ENCODE measurements around the gene RPTOR.

RPTOR gene

GRCh38 chr17:80730739-80731138, 186.1 kb downstream of the RPTOR start:
- Histone ChIP-seq H3K4me2 (ENCODE audit: insufficient read depth, low read length, poor library complexity, severe bottlenecking) (no peak overlapping the region), H3K18ac (ENCODE audit: low read length) (no peak overlapping the region), H3K27me3 (ENCODE audit: control insufficient read depth in 3 of 3, insufficient read depth in 3 of 3, low read depth in 1 of 3, low read length in 3 of 3) (no peaks in the 10 kb centered on the region), H2BK5ac (ENCODE audit: low read length) (no peak overlapping the region), H3K14ac (ENCODE audit: low read length) (no peak overlapping the region), H4K91ac (ENCODE audit: low read depth, low read length, poor library complexity) (no peak overlapping the region), H3K4me1 (ENCODE audit: control insufficient read depth in 2 of 2, insufficient read depth in 1 of 2, low read depth in 1 of 2, low read length in 2 of 2) (peaks cover 12 to 15% of the 10 kb centered on the region in 2 donors), H2AFZ (ENCODE audit: low read length) (no peak overlapping the region), H2AK5ac (ENCODE audit: low read depth, low read length) (no peak overlapping the region), H2BK15ac (ENCODE audit: low read length) (no peak overlapping the region), H3K9ac (ENCODE audit: low read depth, low read length, poor library complexity) (no peak overlapping the region), H4K8ac (ENCODE audit: low read depth, low read length) (no peak overlapping the region), H3K9me3 (replicated peaks in 1 of 2; ENCODE audit: control insufficient read depth in 2 of 2, insufficient read depth in 1 of 2, low read depth in 1 of 2, low read length in 2 of 2) (no peaks in the 10 kb centered on the region), H3K79me1 (ENCODE audit: low read depth, low read length) (peaks cover 3% of the 10 kb centered on the region), H3K27ac (replicated peaks; ENCODE audit: low read length) (no peak overlapping the region), H3K4ac (ENCODE audit: low read length) (no peak overlapping the region), H3K4me3 (ENCODE audit: low read length in 2 of 2) (no peak overlapping the region), H2BK12ac (ENCODE audit: low read length) (no peak overlapping the region), H3K23ac (ENCODE audit: low read depth, low read length, poor library complexity) (no peak overlapping the region), H2BK120ac (ENCODE audit: low read depth, low read length) (no peak overlapping the region), H3K36me3 (replicated peaks in 1 of 2; ENCODE audit: control insufficient read depth in 2 of 2, insufficient read depth in 2 of 2, low read length in 2 of 2) (peaks cover 3 to 5% of the 10 kb centered on the region in 2 donors)
- no CpG with 5 or more reads among the region's 6 CpGs for WGBS, 2 donors (ENCODE audit: extremely low coverage in 2 of 2, insufficient read length in 2 of 2, insufficient replicate concordance in 1 of 2)
- DNase-seq (ENCODE audit: low spot score): no peak

DNA sequence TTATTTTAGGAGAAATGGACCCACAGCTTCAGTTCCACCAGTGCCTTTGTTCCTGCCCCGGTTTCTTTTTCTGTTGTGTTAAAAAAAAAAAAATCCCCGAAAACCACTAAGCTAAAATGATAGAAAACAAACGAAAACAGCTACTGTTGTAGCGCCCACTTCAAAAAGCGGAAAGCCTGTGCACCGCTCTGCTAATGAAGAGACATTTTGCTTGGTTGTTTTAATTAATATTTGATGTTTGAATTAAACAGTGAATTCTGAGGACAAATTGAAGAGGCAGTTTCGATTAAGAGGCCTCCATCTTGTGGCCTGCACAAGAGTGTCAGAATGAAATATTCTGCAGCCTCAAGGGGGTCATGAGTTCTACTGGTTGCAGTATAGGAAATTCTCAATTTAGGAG, 186.7 kb downstream of the RPTOR start:
- Histone ChIP-seq H3K27me3 (ENCODE audit: control insufficient read depth in 3 of 3, insufficient read depth in 3 of 3, low read depth in 1 of 3, low read length in 3 of 3) (no peaks in the 10 kb centered on the region), H3K9me3 (replicated peaks in 1 of 2; ENCODE audit: control insufficient read depth in 2 of 2, insufficient read depth in 1 of 2, low read depth in 1 of 2, low read length in 2 of 2) (no peaks in the 10 kb centered on the region), H3K18ac (ENCODE audit: low read length) (no peak overlapping the region), H3K9ac (ENCODE audit: low read depth, low read length, poor library complexity) (no peak overlapping the region), H3K36me3 (replicated peaks in 1 of 2; ENCODE audit: control insufficient read depth in 2 of 2, insufficient read depth in 2 of 2, low read length in 2 of 2) (peaks cover 3 to 5% of the 10 kb centered on the region in 2 donors), H3K4me1 (ENCODE audit: control insufficient read depth in 2 of 2, insufficient read depth in 1 of 2, low read depth in 1 of 2, low read length in 2 of 2) (peaks cover 12 to 15% of the 10 kb centered on the region in 2 donors), H3K23ac (ENCODE audit: low read depth, low read length, poor library complexity) (no peak overlapping the region), H3K27ac (replicated peaks; ENCODE audit: low read length) (no peak overlapping the region), H2BK12ac (ENCODE audit: low read length) (no peak overlapping the region), H2AFZ (ENCODE audit: low read length) (no peak overlapping the region), H2BK5ac (ENCODE audit: low read length) (no peak overlapping the region), H4K8ac (ENCODE audit: low read depth, low read length) (no peak overlapping the region), H3K4ac (ENCODE audit: low read length) (no peak overlapping the region), H4K91ac (ENCODE audit: low read depth, low read length, poor library complexity) (no peak overlapping the region), H2AK5ac (ENCODE audit: low read depth, low read length) (no peak overlapping the region), H3K4me2 (ENCODE audit: insufficient read depth, low read length, poor library complexity, severe bottlenecking) (no peak overlapping the region), H2BK15ac (ENCODE audit: low read length) (no peak overlapping the region), H3K14ac (ENCODE audit: low read length) (no peak overlapping the region), H3K79me1 (ENCODE audit: low read depth, low read length) (peaks cover 3% of the 10 kb centered on the region), H2BK120ac (ENCODE audit: low read depth, low read length) (no peak overlapping the region), H3K4me3 (ENCODE audit: low read length in 2 of 2) (no peak overlapping the region)
- no CpG with 5 or more reads among the region's 7 CpGs for WGBS, 2 donors (ENCODE audit: extremely low coverage in 2 of 2, insufficient read length in 2 of 2, insufficient replicate concordance in 1 of 2)
- DNase-seq (ENCODE audit: low spot score): no peak

DNA sequence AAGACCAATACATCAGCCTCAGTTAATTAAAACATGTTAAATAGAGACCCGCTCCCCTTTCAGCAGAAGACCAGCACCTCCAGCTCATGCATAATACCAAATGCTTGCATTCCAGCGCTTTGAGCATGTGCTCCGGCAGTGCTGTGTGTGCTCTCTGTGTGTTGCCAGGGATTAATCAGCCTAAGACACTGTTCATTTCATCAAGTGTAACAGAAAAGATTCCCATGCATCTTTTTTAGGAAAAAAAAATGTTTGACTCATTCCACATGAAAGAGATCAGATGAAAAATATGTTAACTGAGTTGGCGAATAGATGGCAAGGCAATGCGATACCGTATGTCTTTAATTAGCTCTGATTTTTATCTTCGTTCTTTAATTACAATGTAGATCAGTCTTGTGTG, 187.6 kb downstream of the RPTOR start:
- Histone ChIP-seq H4K8ac (ENCODE audit: low read depth, low read length) (no peak overlapping the region), H3K79me1 (ENCODE audit: low read depth, low read length) (peaks cover 3% of the 10 kb centered on the region), H3K23ac (ENCODE audit: low read depth, low read length, poor library complexity) (no peak overlapping the region), H2AK5ac (ENCODE audit: low read depth, low read length) (no peak overlapping the region), H3K4ac (ENCODE audit: low read length) (no peak overlapping the region), H2BK15ac (ENCODE audit: low read length) (no peak overlapping the region), H3K14ac (ENCODE audit: low read length) (no peak overlapping the region), H2BK12ac (ENCODE audit: low read length) (no peak overlapping the region), H3K9me3 (replicated peaks in 1 of 2; ENCODE audit: control insufficient read depth in 2 of 2, insufficient read depth in 1 of 2, low read depth in 1 of 2, low read length in 2 of 2) (no peaks in the 10 kb centered on the region), H2AFZ (ENCODE audit: low read length) (no peak overlapping the region), H3K4me1 (ENCODE audit: control insufficient read depth in 2 of 2, insufficient read depth in 1 of 2, low read depth in 1 of 2, low read length in 2 of 2) (peaks cover 11 to 15% of the 10 kb centered on the region in 2 donors), H3K4me3 (ENCODE audit: low read length in 2 of 2) (no peak overlapping the region), H2BK120ac (ENCODE audit: low read depth, low read length) (no peak overlapping the region), H3K4me2 (ENCODE audit: insufficient read depth, low read length, poor library complexity, severe bottlenecking) (no peak overlapping the region), H3K27me3 (ENCODE audit: control insufficient read depth in 3 of 3, insufficient read depth in 3 of 3, low read depth in 1 of 3, low read length in 3 of 3) (no peaks in the 10 kb centered on the region), H3K18ac (ENCODE audit: low read length) (no peak overlapping the region), H4K91ac (ENCODE audit: low read depth, low read length, poor library complexity) (no peak overlapping the region), H3K36me3 (replicated peaks in 1 of 2; ENCODE audit: control insufficient read depth in 2 of 2, insufficient read depth in 2 of 2, low read length in 2 of 2) (peaks cover 1 to 2% of the 10 kb centered on the region in 2 donors), H3K9ac (ENCODE audit: low read depth, low read length, poor library complexity) (no peak overlapping the region), H2BK5ac (ENCODE audit: low read length) (no peak overlapping the region), H3K27ac (replicated peaks; ENCODE audit: low read length) (no peak overlapping the region)
- DNase-seq (ENCODE audit: low spot score): peak; percentile 41
- WGBS, 2 donors (ENCODE audit: extremely low coverage in 2 of 2, insufficient read length in 2 of 2, insufficient replicate concordance in 1 of 2): no CpG with 5 or more reads among the region's 7 CpGs

- H3K23ac ChIP-seq (ENCODE audit: low read depth, low read length, poor library complexity): no peak overlapping the region
- H3K27ac ChIP-seq (replicated peaks; ENCODE audit: low read length): no peak overlapping the region
- H3K9ac ChIP-seq (ENCODE audit: low read depth, low read length, poor library complexity): no peak overlapping the region
- no peak overlapping the region for H3K14ac ChIP-seq (ENCODE audit: low read length)
- no peak overlapping the region for H4K8ac ChIP-seq (ENCODE audit: low read depth, low read length)
- no CpG with 5 or more reads among the region's 17 CpGs for WGBS, 2 donors (ENCODE audit: extremely low coverage in 2 of 2, insufficient read length in 2 of 2, insufficient replicate concordance in 1 of 2)
- no peak overlapping the region for H4K91ac ChIP-seq (ENCODE audit: low read depth, low read length, poor library complexity)
- no peaks in the 10 kb centered on the region for H3K27me3 ChIP-seq (ENCODE audit: control insufficient read depth in 3 of 3, insufficient read depth in 3 of 3, low read depth in 1 of 3, low read length in 3 of 3)
- no peak overlapping the region for H2AFZ ChIP-seq (ENCODE audit: low read length)
- no peak overlapping the region for H3K4me2 ChIP-seq (ENCODE audit: insufficient read depth, low read length, poor library complexity, severe bottlenecking)
- H2AK5ac ChIP-seq (ENCODE audit: low read depth, low read length): peak overlapping the region; percentile 58
- no peak overlapping the region for H2BK15ac ChIP-seq (ENCODE audit: low read length)
- H2BK120ac ChIP-seq (ENCODE audit: low read depth, low read length): peak overlapping the region; percentile 68
- H3K4me3 ChIP-seq (ENCODE audit: low read length in 2 of 2): no peak overlapping the region
- peaks cover 6 to 7% of the 10 kb centered on the region in 2 donors for H3K4me1 ChIP-seq (ENCODE audit: control insufficient read depth in 2 of 2, insufficient read depth in 1 of 2, low read depth in 1 of 2, low read length in 2 of 2)
- peaks cover 8 to 12% of the 10 kb centered on the region in 2 donors for H3K9me3 ChIP-seq (replicated peaks in 1 of 2; ENCODE audit: control insufficient read depth in 2 of 2, insufficient read depth in 1 of 2, low read depth in 1 of 2, low read length in 2 of 2)
- H2BK5ac ChIP-seq (ENCODE audit: low read length): peak overlapping the region; percentile 79
- peaks cover 3% of the 10 kb centered on the region for H3K79me1 ChIP-seq (ENCODE audit: low read depth, low read length)
- H3K18ac ChIP-seq (ENCODE audit: low read length): no peak overlapping the region
- H3K4ac ChIP-seq (ENCODE audit: low read length): no peak overlapping the region
- H3K36me3 ChIP-seq (replicated peaks in 1 of 2; ENCODE audit: control insufficient read depth in 2 of 2, insufficient read depth in 2 of 2, low read length in 2 of 2): peaks cover 7 to 9% of the 10 kb centered on the region in 2 donors
- H2BK12ac ChIP-seq (ENCODE audit: low read length): no peak overlapping the region
- DNase-seq (ENCODE audit: low spot score): no peak
Observed at GRCh38 chr17:80737106-80738019, 192.7 kb downstream of the RPTOR start.

All from neuronal stem cell (in vitro differentiated cells).